ENCODE measurements around the gene RIMBP2. TPM values are rescaled to one million over a fixed set of nuclear protein-coding genes. Genes with fewer than 3 reads are reported as not detected.

Gene RIMBP2
- total and polyA plus RNA-seq, 4 donors, result 0.05 to 2.9 (median 0.95) TPM

GRCh38 chr12:130497321-130497720 is 218.8 kb downstream of the RIMBP2 start:
- Histone ChIP-seq H3K36me3 (ENCODE audit: control insufficient read depth in 4 of 4, insufficient read depth in 4 of 4, low read length in 4 of 4) (no peaks in the 10 kb centered on the region), H3K27me3 (ENCODE audit: control insufficient read depth in 3 of 3, insufficient read depth in 3 of 3, low read length in 2 of 3) (no peaks in the 10 kb centered on the region), H3K4me1 (ENCODE audit: control insufficient read depth in 5 of 5, insufficient read depth in 5 of 5, low read length in 5 of 5) (no peaks in the 10 kb centered on the region), H3K27ac (ENCODE audit: low read depth in 1 of 2, low read length in 1 of 2) (no peak overlapping the region), H3K9ac (ENCODE audit: insufficient read depth in 1 of 2, low read length in 2 of 2) (no peak overlapping the region), H3K4me3 (no peak overlapping the region), H3K9me3 (ENCODE audit: control insufficient read depth in 4 of 4, insufficient read depth in 3 of 4, low read length in 3 of 4) (no peaks in the 10 kb centered on the region)
- ATAC-seq (ENCODE audit: insufficient read depth, low FRiP score), result peak; percentile 17
- WGBS, 2 donors, result 82 to 87% methylated on average over 12 of the region's 12 CpGs
- DNase-seq, result no peak
- no peak for TF ChIP-seq CTCF (IDR thresholded peaks at IDR 0.05; ENCODE audit: control extremely low read depth, extremely low read depth)

- ATAC-seq (ENCODE audit: insufficient read depth, low FRiP score), result no peak
- DNase-seq, result no peak
- TF ChIP-seq CTCF (IDR thresholded peaks at IDR 0.05; ENCODE audit: control extremely low read depth, extremely low read depth), result no peak
- no peaks in the 10 kb centered on the region for H3K9me3 ChIP-seq (ENCODE audit: control insufficient read depth in 4 of 4, insufficient read depth in 3 of 4, low read length in 3 of 4)
- H3K4me3 ChIP-seq, result no peak overlapping the region
- 77 to 81% methylated on average over 14 of the region's 14 CpGs for WGBS, 2 donors
- H3K27ac ChIP-seq (ENCODE audit: low read depth in 1 of 2, low read length in 1 of 2), result no peak overlapping the region
- H3K9ac ChIP-seq (ENCODE audit: insufficient read depth in 1 of 2, low read length in 2 of 2), result no peak overlapping the region
- peaks cover 0 to 2% (median 0%) of the 10 kb centered on the region in 3 donors for H3K27me3 ChIP-seq (ENCODE audit: control insufficient read depth in 3 of 3, insufficient read depth in 3 of 3, low read length in 2 of 3)
- peaks cover 0 to 5% (median 0%) of the 10 kb centered on the region in 5 donors for H3K4me1 ChIP-seq (ENCODE audit: control insufficient read depth in 5 of 5, insufficient read depth in 5 of 5, low read length in 5 of 5)
- no peaks in the 10 kb centered on the region for H3K36me3 ChIP-seq (ENCODE audit: control insufficient read depth in 4 of 4, insufficient read depth in 4 of 4, low read length in 4 of 4)
Measured at GRCh38 chr12:130496516-130497120, 219.5 kb downstream of the RIMBP2 start.

- Histone ChIP-seq H3K9me3 (ENCODE audit: control insufficient read depth in 4 of 4, insufficient read depth in 3 of 4, low read length in 3 of 4) (no peaks in the 10 kb centered on the region), H3K9ac (ENCODE audit: insufficient read depth in 1 of 2, low read length in 2 of 2) (no peak overlapping the region), H3K27me3 (ENCODE audit: control insufficient read depth in 3 of 3, insufficient read depth in 3 of 3, low read length in 2 of 3) (peaks cover 0 to 5% (median 0%) of the 10 kb centered on the region in 3 donors), H3K27ac (ENCODE audit: low read depth in 1 of 2, low read length in 1 of 2) (no peak overlapping the region), H3K36me3 (ENCODE audit: control insufficient read depth in 4 of 4, insufficient read depth in 4 of 4, low read length in 4 of 4) (no peaks in the 10 kb centered on the region), H3K4me1 (ENCODE audit: control insufficient read depth in 5 of 5, insufficient read depth in 5 of 5, low read length in 5 of 5) (peaks cover 0 to 5% (median 0%) of the 10 kb centered on the region in 5 donors), H3K4me3 (no peak overlapping the region)
- WGBS, 2 donors, result 83 to 90% methylated on average over 8 of the region's 8 CpGs
- ATAC-seq (ENCODE audit: insufficient read depth, low FRiP score) (no peak), DNase-seq (no peak)
- TF ChIP-seq CTCF (IDR thresholded peaks at IDR 0.05; ENCODE audit: control extremely low read depth, extremely low read depth), result no peak
Measured at GRCh38 chr12:130495156-130495555, 220.9 kb downstream of the RIMBP2 start.

GRCh38 chr12:130494736-130495135 is 221.4 kb downstream of the RIMBP2 start:
- Histone ChIP-seq H3K9me3 (ENCODE audit: control insufficient read depth in 4 of 4, insufficient read depth in 3 of 4, low read length in 3 of 4) (no peaks in the 10 kb centered on the region), H3K4me1 (ENCODE audit: control insufficient read depth in 5 of 5, insufficient read depth in 5 of 5, low read length in 5 of 5) (peaks cover 0 to 5% (median 0%) of the 10 kb centered on the region in 5 donors), H3K4me3 (no peak overlapping the region), H3K27me3 (ENCODE audit: control insufficient read depth in 3 of 3, insufficient read depth in 3 of 3, low read length in 2 of 3) (peaks cover 0 to 5% (median 0%) of the 10 kb centered on the region in 3 donors), H3K36me3 (ENCODE audit: control insufficient read depth in 4 of 4, insufficient read depth in 4 of 4, low read length in 4 of 4) (no peaks in the 10 kb centered on the region), H3K9ac (ENCODE audit: insufficient read depth in 1 of 2, low read length in 2 of 2) (no peak overlapping the region), H3K27ac (ENCODE audit: low read depth in 1 of 2, low read length in 1 of 2) (no peak overlapping the region)
- WGBS, 2 donors, result 92 to 93% methylated on average over 8 of the region's 8 CpGs
- DNase-seq (no peak), ATAC-seq (ENCODE audit: insufficient read depth, low FRiP score) (no peak)
- no peak for TF ChIP-seq CTCF (IDR thresholded peaks at IDR 0.05; ENCODE audit: control extremely low read depth, extremely low read depth)

Data from lung (tissue), 12 donors.